ENCODE data around the gene ASCC2.

- TF ChIP-seq CTCF (IDR thresholded peaks at IDR 0.05) (no peak), MAX (CRISPR knock-in tag; IDR thresholded peaks at IDR 0.05) (no peak), NR2C2 (CRISPR knock-in tag; IDR thresholded peaks at IDR 0.05) (no peak), ARID4B (CRISPR knock-in tag; IDR thresholded peaks at IDR 0.05; ENCODE audit: borderline replicate concordance) (no peak), ATF2 (CRISPR knock-in tag; IDR thresholded peaks at IDR 0.05; ENCODE audit: borderline replicate concordance, low read depth) (no peak), ZNF219 (CRISPR knock-in tag; IDR thresholded peaks at IDR 0.05; ENCODE audit: borderline replicate concordance) (no peak), ATF1 (CRISPR knock-in tag; IDR thresholded peaks at IDR 0.05) (no peak), ZNF416 (CRISPR knock-in tag; IDR thresholded peaks at IDR 0.05) (no peak), MLX (CRISPR knock-in tag; IDR thresholded peaks at IDR 0.05) (no peak), ATF3 (CRISPR knock-in tag; conservative IDR thresholded peaks at IDR 0.05) (no peak), USF2 (CRISPR knock-in tag; IDR thresholded peaks at IDR 0.05) (no peak), FOXJ3 (CRISPR knock-in tag; IDR thresholded peaks at IDR 0.05; ENCODE audit: borderline replicate concordance) (no peak), ERG (CRISPR knock-in tag; IDR thresholded peaks at IDR 0.05) (no peak)
Observed at GRCh38 chr22:29834046-29834445, 4.0 kb downstream of the ASCC2 start.

All from WTC11 (cell line).